ENCODE data around the gene TRPV6. TPM values are rescaled to one million over a fixed set of nuclear protein-coding genes. Genes with fewer than 3 reads are reported as not detected.

The TRPV6 gene
- total and polyA plus RNA-seq, 2 of the 4 experiments (the other 2 are of a cell fraction): 0.03 TPM; not detected in 1

DNA sequence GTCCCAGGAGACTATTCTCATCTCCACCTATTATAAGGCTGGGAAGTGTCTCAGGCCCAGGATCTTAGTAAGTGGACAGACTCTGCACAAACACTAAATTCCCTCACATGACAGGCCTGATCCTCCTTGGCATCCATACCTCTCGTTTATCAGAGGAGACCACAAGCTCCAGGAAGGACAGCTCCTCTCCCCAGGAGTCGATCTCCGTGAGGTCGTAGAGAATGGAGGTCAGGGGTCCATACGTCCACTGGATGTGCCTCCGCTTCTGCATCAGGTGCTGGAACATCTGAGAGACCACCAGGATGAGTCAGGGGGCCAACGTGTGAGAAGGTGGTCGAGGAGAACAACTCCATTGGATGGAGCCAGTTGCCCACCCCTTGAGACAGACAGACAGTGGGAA is 42.4 kb upstream of the TRPV6 start:
- dilution Hi-C loops (cut with HindIII; ENCODE audit: low sequenced_read_pairs, unreplicated experiment) (no loop called here), intact Hi-C loops (cut with micrococcal nuclease) (no loop called here)
- ATAC-seq (ENCODE audit: low read depth): no peak

More for the DNA sequence above, 42.4 kb upstream of the TRPV6 start:
- BruUV-seq (replicated peaks): no TSS peak
- Histone ChIP-seq H4K5ac (ENCODE audit: low read depth, low read length) (no peak overlapping the region), H3K4ac (ENCODE audit: low read depth, low read length) (no peak overlapping the region), H3K14ac (replicated peaks; ENCODE audit: low read depth, low read length) (no peak overlapping the region), H3K4me2 (ENCODE audit: low read depth, low read length) (no peak overlapping the region), H3K27me3 (ENCODE audit: control insufficient read depth, insufficient read depth, low read length) (no peaks in the 10 kb centered on the region), H3K4me1 (ENCODE audit: control insufficient read depth, insufficient read depth, low read length) (no peaks in the 10 kb centered on the region), H3K27ac (ENCODE audit: insufficient read depth, low read length) (no peak overlapping the region), H2BK15ac (ENCODE audit: low read depth, low read length) (no peak overlapping the region), H3K9ac (ENCODE audit: low read depth, low read length) (no peak overlapping the region), H4K91ac (ENCODE audit: insufficient read depth, low read depth, low read length) (no peak overlapping the region), H3K56ac (ENCODE audit: extremely low read depth, insufficient read depth, low read length) (no peak overlapping the region), H2AK9ac (replicated peaks; ENCODE audit: low read depth, low read length, poor library complexity) (no peak overlapping the region), H4K8ac (ENCODE audit: low read depth in 2 of 2, low read length in 2 of 2) (no peak overlapping the region), H2BK120ac (ENCODE audit: low read depth, low read length) (no peak overlapping the region), H3K9me1 (ENCODE audit: insufficient read depth, low read length) (no peaks in the 10 kb centered on the region), H3K9me3 (ENCODE audit: control insufficient read depth, insufficient read depth, low read length) (peaks cover 10% of the 10 kb centered on the region; the same call in 1 of the 2 replicates), H3K18ac (ENCODE audit: low read depth, low read length) (no peak overlapping the region), H2AK5ac (ENCODE audit: low read depth, low read length) (no peak overlapping the region), H3K79me1 (ENCODE audit: low read depth in 1 of 2, low read length in 2 of 2) (no peaks in the 10 kb centered on the region), H3K23ac (ENCODE audit: low read depth, low read length) (no peak overlapping the region), H2BK20ac (ENCODE audit: low read depth, low read length) (no peak overlapping the region), H3K36me3 (ENCODE audit: control insufficient read depth, insufficient read depth, low read length) (no peaks in the 10 kb centered on the region), H2AFZ (replicated peaks; ENCODE audit: low read length, poor library complexity) (no peak overlapping the region), H3K4me3 (ENCODE audit: insufficient read depth, low read depth, low read length) (no peak overlapping the region), H4K20me1 (ENCODE audit: insufficient read depth, low read length) (no peaks in the 10 kb centered on the region), H2BK5ac (ENCODE audit: low read depth, low read length, poor library complexity, severe bottlenecking) (no peak overlapping the region)
- DNase-seq: no peak
- ChIA-PET POLR2A (ENCODE audit: unreplicated experiment) (no interaction called here), CTCF (no interaction called here)
- TF ChIP-seq MXI1 (IDR thresholded peaks at IDR 0.05; ENCODE audit: borderline replicate concordance, low read depth, low read length) (no peak), RCOR1 (IDR thresholded peaks at IDR 0.05; ENCODE audit: insufficient replicate concordance, low read length) (no peak), SMC3 (IDR thresholded peaks at IDR 0.05; ENCODE audit: low read depth, low read length) (no peak), NFE2L2 (IDR thresholded peaks at IDR 0.05; ENCODE audit: low read depth, low read length) (no peak), CHD1 (IDR thresholded peaks at IDR 0.05; ENCODE audit: low read depth, low read length) (no peak), POLR2A (IDR thresholded peaks at IDR 0.05; ENCODE audit: low read depth, low read length) (no peak), CEBPB (IDR thresholded peaks at IDR 0.05; ENCODE audit: low read depth, low read length) (no peak), MAFK (IDR thresholded peaks at IDR 0.05; ENCODE audit: low read depth, low read length) (no peak), FOS (IDR thresholded peaks at IDR 0.05; ENCODE audit: low read depth, low read length) (no peak), RFX5 (IDR thresholded peaks at IDR 0.05; ENCODE audit: low read depth, low read length) (no peak), BHLHE40 (IDR thresholded peaks at IDR 0.05; ENCODE audit: low read depth, low read length) (no peak), ELK1 (IDR thresholded peaks at IDR 0.05; ENCODE audit: borderline replicate concordance, low read depth, low read length) (no peak), MAZ (IDR thresholded peaks at IDR 0.05; ENCODE audit: borderline replicate concordance, low read depth, low read length) (no peak), RAD21 (IDR thresholded peaks at IDR 0.05; ENCODE audit: low read length) (no peak)
- TF ChIP-seq, protein P1, sequence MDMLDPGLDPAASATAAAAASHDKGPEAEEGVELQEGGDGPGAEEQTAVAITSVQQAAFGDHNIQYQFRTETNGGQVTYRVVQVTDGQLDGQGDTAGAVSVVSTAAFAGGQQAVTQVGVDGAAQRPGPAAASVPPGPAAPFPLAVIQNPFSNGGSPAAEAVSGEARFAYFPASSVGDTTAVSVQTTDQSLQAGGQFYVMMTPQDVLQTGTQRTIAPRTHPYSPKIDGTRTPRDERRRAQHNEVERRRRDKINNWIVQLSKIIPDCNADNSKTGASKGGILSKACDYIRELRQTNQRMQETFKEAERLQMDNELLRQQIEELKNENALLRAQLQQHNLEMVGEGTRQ (IDR thresholded peaks at IDR 0.05; ENCODE audit: low read depth, low read length): no peak
- TF ChIP-seq, protein P2, sequence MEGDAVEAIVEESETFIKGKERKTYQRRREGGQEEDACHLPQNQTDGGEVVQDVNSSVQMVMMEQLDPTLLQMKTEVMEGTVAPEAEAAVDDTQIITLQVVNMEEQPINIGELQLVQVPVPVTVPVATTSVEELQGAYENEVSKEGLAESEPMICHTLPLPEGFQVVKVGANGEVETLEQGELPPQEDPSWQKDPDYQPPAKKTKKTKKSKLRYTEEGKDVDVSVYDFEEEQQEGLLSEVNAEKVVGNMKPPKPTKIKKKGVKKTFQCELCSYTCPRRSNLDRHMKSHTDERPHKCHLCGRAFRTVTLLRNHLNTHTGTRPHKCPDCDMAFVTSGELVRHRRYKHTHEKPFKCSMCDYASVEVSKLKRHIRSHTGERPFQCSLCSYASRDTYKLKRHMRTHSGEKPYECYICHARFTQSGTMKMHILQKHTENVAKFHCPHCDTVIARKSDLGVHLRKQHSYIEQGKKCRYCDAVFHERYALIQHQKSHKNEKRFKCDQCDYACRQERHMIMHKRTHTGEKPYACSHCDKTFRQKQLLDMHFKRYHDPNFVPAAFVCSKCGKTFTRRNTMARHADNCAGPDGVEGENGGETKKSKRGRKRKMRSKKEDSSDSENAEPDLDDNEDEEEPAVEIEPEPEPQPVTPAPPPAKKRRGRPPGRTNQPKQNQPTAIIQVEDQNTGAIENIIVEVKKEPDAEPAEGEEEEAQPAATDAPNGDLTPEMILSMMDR (conservative IDR thresholded peaks at IDR 0.05; ENCODE audit: low read depth, low read length): no peak
- WGBS, 2 experiments (ENCODE audit: extremely low coverage in 2 of 2, insufficient read length in 1 of 2): no CpG with 5 or more reads among the region's 8 CpGs
- in situ Hi-C loops (cut with MboI; ENCODE audit: low sequenced_read_pairs): no loop called here
